ENCODE results near the gene SLC29A3. TPM values are rescaled to one million over a fixed set of nuclear protein-coding genes. Genes with fewer than 3 reads are reported as not detected.

Gene SLC29A3
- total RNA-seq, 4 donors from 2014 or later, result 1.9 to 4.4 (median 2.8) TPM; not detected in 1

- DNase-seq, result no peak
- TF ChIP-seq CTCF (IDR thresholded peaks at IDR 0.05) (no peak), POLR2A (IDR thresholded peaks at IDR 0.05) (no peak)
- peaks cover 0 to 16% (median 6%) of the 10 kb centered on the region in 4 donors for H3K4me1 ChIP-seq
- no peaks in the 10 kb centered on the region for H3K27me3 ChIP-seq
- H3K9me3 ChIP-seq, result no peaks in the 10 kb centered on the region
- no peak overlapping the region for H3K27ac ChIP-seq
- no peaks in the 10 kb centered on the region for H3K36me3 ChIP-seq
- H3K4me3 ChIP-seq, result no peak overlapping the region
These were observed 4.3 kb upstream of the SLC29A3 start for GRCh38 chr10:71314694-71315225.

GRCh38 chr10:71316056-71316785, 2.8 kb upstream of the SLC29A3 start:
- TF ChIP-seq POLR2A (IDR thresholded peaks at IDR 0.05) (no peak), CTCF (IDR thresholded peaks at IDR 0.05) (no peak)
- Histone ChIP-seq H3K9me3 (no peaks in the 10 kb centered on the region), H3K36me3 (no peaks in the 10 kb centered on the region), H3K4me3 (no peak overlapping the region), H3K27ac (no peak overlapping the region), H3K27me3 (no peaks in the 10 kb centered on the region), H3K4me1 (peaks cover 0 to 18% (median 8%) of the 10 kb centered on the region in 4 donors)
- no peak for DNase-seq

GRCh38 chr10:71316786-71317160, 2.3 kb upstream of the SLC29A3 start:
- H3K4me3 ChIP-seq, result no peak overlapping the region
- H3K9me3 ChIP-seq, result no peaks in the 10 kb centered on the region
- no peak for DNase-seq
- no peak overlapping the region for H3K27ac ChIP-seq
- peaks cover 0 to 18% (median 8%) of the 10 kb centered on the region in 4 donors for H3K4me1 ChIP-seq
- H3K36me3 ChIP-seq, result no peaks in the 10 kb centered on the region
- no peaks in the 10 kb centered on the region for H3K27me3 ChIP-seq
- no peak for TF ChIP-seq POLR2A (IDR thresholded peaks at IDR 0.05)
- TF ChIP-seq CTCF (IDR thresholded peaks at IDR 0.05), result no peak

GRCh38 chr10:71317739-71318138, 1.3 kb upstream of the SLC29A3 start:
- no peak overlapping the region for H3K27ac ChIP-seq
- no peak overlapping the region for H3K4me3 ChIP-seq
- no peak for TF ChIP-seq POLR2A (IDR thresholded peaks at IDR 0.05)
- TF ChIP-seq CTCF (IDR thresholded peaks at IDR 0.05), result no peak
- H3K27me3 ChIP-seq, result no peaks in the 10 kb centered on the region
- no peaks in the 10 kb centered on the region for H3K36me3 ChIP-seq
- no peaks in the 10 kb centered on the region for H3K9me3 ChIP-seq
- DNase-seq, result no peak
- peaks cover 0 to 18% (median 8%) of the 10 kb centered on the region in 4 donors for H3K4me1 ChIP-seq

- Histone ChIP-seq H3K36me3 (no peaks in the 10 kb centered on the region), H3K4me1 (peaks cover 0 to 12% (median 4%) of the 10 kb centered on the region in 4 donors), H3K4me3 (peak overlapping the region; percentile 68 to 85 (median 77)), H3K9me3 (no peaks in the 10 kb centered on the region), H3K27me3 (no peaks in the 10 kb centered on the region), H3K27ac (peak overlapping the region; percentile 63 to 89 (median 76))
- TF ChIP-seq POLR2A (IDR thresholded peaks at IDR 0.05) (no peak), CTCF (IDR thresholded peaks at IDR 0.05) (no peak)
- DNase-seq, result no peak
These were observed 837 bp downstream of the SLC29A3 start for GRCh38 chr10:71319800-71320392.
